ENCODE data around the gene LRFN3.

LRFN3 gene

GRCh38 chr19:35986664-35987570 lies 50.7 kb downstream of the LRFN3 start:
- DNase-seq (ENCODE audit: low read depth in 1 of 2, low spot score in 1 of 2): peak; percentile 75 to 78
- TF ChIP-seq, protein P1, sequence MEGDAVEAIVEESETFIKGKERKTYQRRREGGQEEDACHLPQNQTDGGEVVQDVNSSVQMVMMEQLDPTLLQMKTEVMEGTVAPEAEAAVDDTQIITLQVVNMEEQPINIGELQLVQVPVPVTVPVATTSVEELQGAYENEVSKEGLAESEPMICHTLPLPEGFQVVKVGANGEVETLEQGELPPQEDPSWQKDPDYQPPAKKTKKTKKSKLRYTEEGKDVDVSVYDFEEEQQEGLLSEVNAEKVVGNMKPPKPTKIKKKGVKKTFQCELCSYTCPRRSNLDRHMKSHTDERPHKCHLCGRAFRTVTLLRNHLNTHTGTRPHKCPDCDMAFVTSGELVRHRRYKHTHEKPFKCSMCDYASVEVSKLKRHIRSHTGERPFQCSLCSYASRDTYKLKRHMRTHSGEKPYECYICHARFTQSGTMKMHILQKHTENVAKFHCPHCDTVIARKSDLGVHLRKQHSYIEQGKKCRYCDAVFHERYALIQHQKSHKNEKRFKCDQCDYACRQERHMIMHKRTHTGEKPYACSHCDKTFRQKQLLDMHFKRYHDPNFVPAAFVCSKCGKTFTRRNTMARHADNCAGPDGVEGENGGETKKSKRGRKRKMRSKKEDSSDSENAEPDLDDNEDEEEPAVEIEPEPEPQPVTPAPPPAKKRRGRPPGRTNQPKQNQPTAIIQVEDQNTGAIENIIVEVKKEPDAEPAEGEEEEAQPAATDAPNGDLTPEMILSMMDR (IDR thresholded peaks at IDR 0.05; ENCODE audit: insufficient read depth, low read length): peak; percentile 2
- TF ChIP-seq GABPA (IDR thresholded peaks at IDR 0.05; ENCODE audit: low read depth) (no peak), POLR2AphosphoS5 (IDR thresholded peaks at IDR 0.05; ENCODE audit: low read depth) (no peak), SPI1 (IDR thresholded peaks at IDR 0.05; ENCODE audit: borderline replicate concordance, low read depth) (0 out of 2 replicates have a peak, but pooled peaks have one; percentile 9)
- TF ChIP-seq, protein P2, sequence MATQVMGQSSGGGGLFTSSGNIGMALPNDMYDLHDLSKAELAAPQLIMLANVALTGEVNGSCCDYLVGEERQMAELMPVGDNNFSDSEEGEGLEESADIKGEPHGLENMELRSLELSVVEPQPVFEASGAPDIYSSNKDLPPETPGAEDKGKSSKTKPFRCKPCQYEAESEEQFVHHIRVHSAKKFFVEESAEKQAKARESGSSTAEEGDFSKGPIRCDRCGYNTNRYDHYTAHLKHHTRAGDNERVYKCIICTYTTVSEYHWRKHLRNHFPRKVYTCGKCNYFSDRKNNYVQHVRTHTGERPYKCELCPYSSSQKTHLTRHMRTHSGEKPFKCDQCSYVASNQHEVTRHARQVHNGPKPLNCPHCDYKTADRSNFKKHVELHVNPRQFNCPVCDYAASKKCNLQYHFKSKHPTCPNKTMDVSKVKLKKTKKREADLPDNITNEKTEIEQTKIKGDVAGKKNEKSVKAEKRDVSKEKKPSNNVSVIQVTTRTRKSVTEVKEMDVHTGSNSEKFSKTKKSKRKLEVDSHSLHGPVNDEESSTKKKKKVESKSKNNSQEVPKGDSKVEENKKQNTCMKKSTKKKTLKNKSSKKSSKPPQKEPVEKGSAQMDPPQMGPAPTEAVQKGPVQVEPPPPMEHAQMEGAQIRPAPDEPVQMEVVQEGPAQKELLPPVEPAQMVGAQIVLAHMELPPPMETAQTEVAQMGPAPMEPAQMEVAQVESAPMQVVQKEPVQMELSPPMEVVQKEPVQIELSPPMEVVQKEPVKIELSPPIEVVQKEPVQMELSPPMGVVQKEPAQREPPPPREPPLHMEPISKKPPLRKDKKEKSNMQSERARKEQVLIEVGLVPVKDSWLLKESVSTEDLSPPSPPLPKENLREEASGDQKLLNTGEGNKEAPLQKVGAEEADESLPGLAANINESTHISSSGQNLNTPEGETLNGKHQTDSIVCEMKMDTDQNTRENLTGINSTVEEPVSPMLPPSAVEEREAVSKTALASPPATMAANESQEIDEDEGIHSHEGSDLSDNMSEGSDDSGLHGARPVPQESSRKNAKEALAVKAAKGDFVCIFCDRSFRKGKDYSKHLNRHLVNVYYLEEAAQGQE (IDR thresholded peaks at IDR 0.05; ENCODE audit: insufficient replicate concordance, low read depth): peak; percentile 28
- Histone ChIP-seq H3K27ac (replicated peaks) (no peak overlapping the region; the same call in 1 of the 2 replicates), H3K4me3 (replicated peaks; ENCODE audit: insufficient read depth, low read length) (peak overlapping the region; percentile 56), H3K27me3 (ENCODE audit: insufficient read depth, poor library complexity, severe bottlenecking) (no peaks in the 10 kb centered on the region)

DNA sequence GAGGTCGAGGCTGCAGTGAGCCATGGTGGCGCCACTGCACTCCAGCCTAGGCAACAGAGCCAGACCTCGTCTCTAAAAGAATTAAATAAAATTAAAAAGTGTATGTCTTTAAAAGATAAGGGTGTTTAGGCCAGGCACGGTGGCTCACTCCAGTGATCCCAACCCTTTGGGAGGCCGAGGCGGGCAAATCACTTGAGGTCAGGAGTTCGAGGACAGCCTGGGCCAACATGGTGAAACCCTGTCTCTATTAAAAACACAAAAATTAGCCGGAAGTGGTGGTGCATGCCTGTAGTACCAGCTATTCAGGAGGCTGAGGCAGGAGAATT lies 51.4 kb downstream of the LRFN3 start:
- TF ChIP-seq GABPA (IDR thresholded peaks at IDR 0.05; ENCODE audit: low read depth): no peak
- no peak for TF ChIP-seq SPI1 (IDR thresholded peaks at IDR 0.05; ENCODE audit: borderline replicate concordance, low read depth)
- TF ChIP-seq, protein P2 (IDR thresholded peaks at IDR 0.05; ENCODE audit: insufficient replicate concordance, low read depth): no peak
- TF ChIP-seq, protein P1 (IDR thresholded peaks at IDR 0.05; ENCODE audit: insufficient read depth, low read length): no peak
- TF ChIP-seq POLR2AphosphoS5 (IDR thresholded peaks at IDR 0.05; ENCODE audit: low read depth): no peak
- H3K27ac ChIP-seq (replicated peaks): no peak overlapping the region; the same call in 1 of the 2 replicates
- peak in 1 of 2 experiments; percentile 11 for DNase-seq (ENCODE audit: low read depth in 1 of 2, low spot score in 1 of 2)
- H3K27me3 ChIP-seq (ENCODE audit: insufficient read depth, poor library complexity, severe bottlenecking): no peaks in the 10 kb centered on the region
- H3K4me3 ChIP-seq (replicated peaks; ENCODE audit: insufficient read depth, low read length): peak overlapping the region; percentile 56

GRCh38 chr19:35988824-35989223 lies 52.6 kb downstream of the LRFN3 start:
- no peak for DNase-seq (ENCODE audit: low read depth in 1 of 2, low spot score in 1 of 2)
- H3K4me3 ChIP-seq (replicated peaks; ENCODE audit: insufficient read depth, low read length): no peak overlapping the region
- no peak overlapping the region for H3K27ac ChIP-seq (replicated peaks)
- TF ChIP-seq GABPA (IDR thresholded peaks at IDR 0.05; ENCODE audit: low read depth) (no peak), POLR2AphosphoS5 (IDR thresholded peaks at IDR 0.05; ENCODE audit: low read depth) (no peak), SPI1 (IDR thresholded peaks at IDR 0.05; ENCODE audit: borderline replicate concordance, low read depth) (no peak)
- TF ChIP-seq, protein P2 (IDR thresholded peaks at IDR 0.05; ENCODE audit: insufficient replicate concordance, low read depth): no peak
- TF ChIP-seq, protein P1 (IDR thresholded peaks at IDR 0.05; ENCODE audit: insufficient read depth, low read length): no peak
- no peaks in the 10 kb centered on the region for H3K27me3 ChIP-seq (ENCODE audit: insufficient read depth, poor library complexity, severe bottlenecking)
